HepG2 (cell line): ENCODE results near the gene CTNND1. TPM values are rescaled to one million over a fixed set of nuclear protein-coding genes. Genes with fewer than 3 reads are reported as not detected.

Experiments used
- GMEB1 ChIP-seq: sonication (generic); formaldehyde crosslinking; IDR thresholded peaks from 2 replicates; pipeline ENCODE4 v1.5.1; 2020; ENCODE audit warnings: missing genetic modification reagents, mild to moderate bottlenecking, borderline replicate concordance
- MLXIP ChIP-seq: sonication (generic); formaldehyde crosslinking; IDR thresholded peaks from 2 replicates; pipeline ENCODE4 v1.9.0; 2021; ENCODE audit warnings: missing genetic modification reagents, borderline replicate concordance
- SMARCE1 ChIP-seq: fragments of 450-650 bp; IDR thresholded peaks from 2 replicates; pipeline ENCODE4 v1.6.1; 2017; ENCODE audit warnings: borderline replicate concordance
- SNAPC4 ChIP-seq: sonication (generic); formaldehyde crosslinking; IDR thresholded peaks from 2 replicates; pipeline ENCODE4 v1.4.0; 2020; ENCODE audit warnings: mild to moderate bottlenecking, missing genetic modification reagents
- ZNF318 ChIP-seq: sonication (generic); formaldehyde crosslinking; IDR thresholded peaks from 2 replicates; pipeline ENCODE4 v1.4.0; 2020; ENCODE audit warnings: mild to moderate bottlenecking, missing genetic modification reagents
- polyA plus RNA-seq, 8 experiments: library from polyadenylated mRNA; depleted of rRNA in 3 of 8; stranded (reverse) in 7 of 8; unstranded in 1 of 8; fragments of >200 nt; fragmentation: Illumina TruSeq in 4 of 8; extraction: Trizol in 4 of 8; gene quantifications; 2 replicates each; pipeline versions ENCODE4 v1.2.1 to v1.2.3, GENCODE V29; 2011 to 2016; ENCODE audit warnings: low read depth in 4 of 8, missing spikeins in 1 of 8, mixed read lengths in 1 of 8; ENCODE audit not compliant: insufficient read depth in 1 of 8
- total RNA-seq, 5 experiments: library from RNA; depleted of rRNA; stranded (reverse); fragments of >200 nt; fragmentation: Illumina TruSeq; extraction: Trizol; gene quantifications; 2 replicates each; pipeline ENCODE4 v1.2.3, GENCODE V29; 2016; ENCODE audit warnings: low read depth in 1 of 5

Gene CTNND1
- total and polyA plus RNA-seq, 2 of the 13 experiments (the other 11 are each of a cell fraction or from before 2014, with no cell fraction given): 117 to 128 TPM

- TF ChIP-seq MLXIP (no peak), SMARCE1 (no peak), GMEB1 (CRISPR knock-in tag) (no peak), ZNF318 (no peak), SNAPC4 (no peak)
Measured at GRCh38 chr11:57800444-57801182, 39.0 kb downstream of the CTNND1 start (continued).
